Measurements from ENCODE around the gene PPP2R2C.

GRCh38 chr4:6331018-6331417 lies 141.4 kb downstream of the PPP2R2C start:
- TF ChIP-seq YY1 (IDR thresholded peaks at IDR 0.05; ENCODE audit: insufficient read depth, insufficient read length) (no peak), ZNF274 (IDR thresholded peaks at IDR 0.05; ENCODE audit: low read depth, low read length) (no peak), SUZ12 (IDR thresholded peaks at IDR 0.05; ENCODE audit: extremely low read depth, insufficient read depth, insufficient read length) (no peak)

All from NT2/D1 (cell line).